HL-60/S4 treated with retinoic acid at 250 ng/mL for 4 days and 3 days (cell line): ENCODE measurements around the gene RACGAP1.

Experiments used
- in situ Hi-C: fragments of 300-500 bp; cut with MboI; formaldehyde crosslinking; loops from 2 replicates; pipeline ENCODE4 v1.7.0; 2022; ENCODE audit warnings: low sequenced_read_pairs

Gene RACGAP1

GRCh38 chr12:50025187-50026059, at the start of gene RACGAP1:
Gene RACGAP1, minus strand, starts transcription at chr12:50025494. Its CDS starts 8,779 bp downstream, at chr12:50016715.
- in situ Hi-C loops = no loop called here

GRCh38 chr12:50073712-50074111, 48.4 kb upstream of the RACGAP1 start:
- in situ Hi-C loops = loop anchor here (10.0 to 25.0 kb wide), 2 partner anchors 101 to 211 kb away; no protein-coding TSS in a partner anchor

GRCh38 chr12:50073206-50073605, 47.9 kb upstream of the RACGAP1 start:
- in situ Hi-C loops = loop anchor here (10.0 to 25.0 kb wide), 2 partner anchors 102 to 211 kb away; no protein-coding TSS in a partner anchor

GRCh38 chr12:50072198-50072907, 47.1 kb upstream of the RACGAP1 start:
- in situ Hi-C loops = loop anchor here (10.0 to 25.0 kb wide), 2 partner anchors 102 to 210 kb away; no protein-coding TSS in a partner anchor

- in situ Hi-C loops = loop anchor here (10.0 to 25.0 kb wide), 2 partner anchors 104 to 208 kb away; no protein-coding TSS in a partner anchor
These were observed 45.2 kb upstream of the RACGAP1 start for GRCh38 chr12:50070314-50071060.

- in situ Hi-C loops = loop anchor here (25.0 kb wide), 1 partner anchor 207 kb away; no protein-coding TSS in a partner anchor
These were observed 44.2 kb upstream of the RACGAP1 start for GRCh38 chr12:50069539-50069938.

GRCh38 chr12:50069069-50069468, 43.8 kb upstream of the RACGAP1 start:
- in situ Hi-C loops = loop anchor here (25.0 kb wide), 1 partner anchor 207 kb away; no protein-coding TSS in a partner anchor

- in situ Hi-C loops = loop anchor here (25.0 kb wide), 1 partner anchor 204 kb away; no protein-coding TSS in a partner anchor
These were observed 41.1 kb upstream of the RACGAP1 start for GRCh38 chr12:50066402-50066801.

GRCh38 chr12:50065726-50066310, 40.5 kb upstream of the RACGAP1 start:
- in situ Hi-C loops = loop anchor here (25.0 kb wide), 1 partner anchor 204 kb away; no protein-coding TSS in a partner anchor

- in situ Hi-C loops = loop anchor here (25.0 kb wide), 1 partner anchor 201 kb away; no protein-coding TSS in a partner anchor
These were observed 37.6 kb upstream of the RACGAP1 start for GRCh38 chr12:50062728-50063460.

GRCh38 chr12:50061946-50062686, 36.8 kb upstream of the RACGAP1 start:
- in situ Hi-C loops = loop anchor here (25.0 kb wide), 1 partner anchor 200 kb away; no protein-coding TSS in a partner anchor

GRCh38 chr12:50061171-50061570, 35.9 kb upstream of the RACGAP1 start:
- in situ Hi-C loops = loop anchor here (25.0 kb wide), 1 partner anchor 199 kb away; no protein-coding TSS in a partner anchor

GRCh38 chr12:50060120-50060468, 34.8 kb upstream of the RACGAP1 start:
- in situ Hi-C loops = loop anchor here (25.0 kb wide), 1 partner anchor 198 kb away; no protein-coding TSS in a partner anchor

GRCh38 chr12:50059440-50060119, 34.3 kb upstream of the RACGAP1 start:
- in situ Hi-C loops = loop anchor here (5.0 to 25.0 kb wide), 2 partner anchors 87 to 197 kb away; partner anchors contain the start of gene AQP6

GRCh38 chr12:50058743-50059312, 33.5 kb upstream of the RACGAP1 start:
- in situ Hi-C loops = loop anchor here (5.0 to 25.0 kb wide), 2 partner anchors 87 to 197 kb away; partner anchors contain the start of gene AQP6

GRCh38 chr12:50057896-50058670, 32.8 kb upstream of the RACGAP1 start:
- in situ Hi-C loops = loop anchor here (5.0 to 25.0 kb wide), 2 partner anchors 86 to 196 kb away; partner anchors contain the start of gene AQP6
